Glomerular visceral epithelial cell (primary cell): Measurements from ENCODE around the gene AVEN.
"Not testable (repeated sequence)": the region's sequence is repeated elsewhere in the genome, so short reads cannot be mapped to it uniquely, and the experiment has no call there.

ENCODE experiments used
- DNase-seq: peaks from one replicate; pipeline ENCODE4 v3.0.0-alpha.2; 2016; ENCODE audit errors: extremely low spot score

Gene AVEN

GRCh38 chr15:34038871-34039789, at the start of gene AVEN:
Gene AVEN, minus strand, starts transcription at chr15:34039204. Its CDS starts 158 bp downstream, at chr15:34039046.
- peak; percentile 55 for DNase-seq

GRCh38 chr15:34085746-34086145, 46.7 kb upstream of the AVEN start:
- no peak for DNase-seq

- DNase-seq, result no peak
These were observed 45.1 kb upstream of the AVEN start for GRCh38 chr15:34084086-34084485.

- DNase-seq, result no peak
These were observed 40.9 kb upstream of the AVEN start for GRCh38 chr15:34079904-34080303.

- DNase-seq, result no peak
These were observed 39.9 kb upstream of the AVEN start for GRCh38 chr15:34078900-34079299.

- no peak for DNase-seq
These were observed 37.8 kb upstream of the AVEN start for GRCh38 chr15:34076785-34077184.

GRCh38 chr15:34070003-34070402, 31.0 kb upstream of the AVEN start:
- DNase-seq, result no peak

GRCh38 chr15:34065941-34066340, 26.9 kb upstream of the AVEN start:
- no peak for DNase-seq

- DNase-seq, result no peak
These were observed 26.3 kb upstream of the AVEN start for GRCh38 chr15:34065261-34065660.

- DNase-seq, result no peak
These were observed 25.4 kb upstream of the AVEN start for GRCh38 chr15:34064438-34064837.

- no peak for DNase-seq
These were observed 20.9 kb upstream of the AVEN start for GRCh38 chr15:34059946-34060345.

- no peak for DNase-seq
These were observed 20.5 kb upstream of the AVEN start for GRCh38 chr15:34059476-34059875.

GRCh38 chr15:34056911-34057310, 17.9 kb upstream of the AVEN start:
- DNase-seq, result no peak

GRCh38 chr15:34055868-34056595, 17.0 kb upstream of the AVEN start:
- peak; percentile 66 for DNase-seq

- DNase-seq, result no peak
These were observed 15.2 kb upstream of the AVEN start for GRCh38 chr15:34054081-34054707.

- not testable (repeated sequence) for DNase-seq
These were observed 11.4 kb upstream of the AVEN start for GRCh38 chr15:34050385-34050784.

- DNase-seq, result peak; percentile 87
These were observed 10.1 kb upstream of the AVEN start for GRCh38 chr15:34049112-34049511.

GRCh38 chr15:34047893-34048775, 9.1 kb upstream of the AVEN start:
- DNase-seq, result peak; percentile 89

- no peak for DNase-seq
These were observed 7.6 kb upstream of the AVEN start for GRCh38 chr15:34046471-34047145.

GRCh38 chr15:34043813-34044212, 4.8 kb upstream of the AVEN start:
- DNase-seq, result no peak

GRCh38 chr15:34043391-34043790, 4.4 kb upstream of the AVEN start:
- DNase-seq, result no peak
